C4-2B (cell line): Measurements from ENCODE around the gene HAUS1.

ENCODE experiments used
- CTCF ChIP-seq: fragments of 450-650 bp; conservative IDR thresholded peaks from 2 replicates; pipeline ENCODE4 v1.5.1; 2017; ENCODE audit warnings: mild to moderate bottlenecking
- ZFX ChIP-seq: fragments of 450-650 bp; IDR thresholded peaks from 2 replicates; pipeline ENCODE4 v1.6.1; 2017

- TF ChIP-seq CTCF (no peak), ZFX (no peak)
Observed at GRCh38 chr18:46141199-46141598, 37.0 kb downstream of the HAUS1 start.
